ENCODE results near the gene STARD3.

STARD3 gene

GRCh38 chr17:39677072-39677471, 40.1 kb downstream of the STARD3 start:
- Histone ChIP-seq H3K4me1 (ENCODE audit: control insufficient read depth in 1 of 2, insufficient read depth in 1 of 2, low read depth in 1 of 2, low read length in 1 of 2) (no peaks in the 10 kb centered on the region), H3K9me3 (no peaks in the 10 kb centered on the region), H3K27me3 (peaks cover 12% of the 10 kb centered on the region), H3K36me3 (no peaks in the 10 kb centered on the region), H3K27ac (no peak overlapping the region), H3K4me3 (ENCODE audit: low read depth in 1 of 2, low read length in 1 of 2) (no peak overlapping the region)
- no peak for TF ChIP-seq CTCF (IDR thresholded peaks at IDR 0.05)

GRCh38 chr17:39677542-39678339, 40.8 kb downstream of the STARD3 start:
- Histone ChIP-seq H3K4me1 (ENCODE audit: control insufficient read depth in 1 of 2, insufficient read depth in 1 of 2, low read depth in 1 of 2, low read length in 1 of 2) (no peaks in the 10 kb centered on the region), H3K9me3 (no peaks in the 10 kb centered on the region), H3K27ac (no peak overlapping the region), H3K27me3 (peaks cover 6% of the 10 kb centered on the region), H3K4me3 (ENCODE audit: low read depth in 1 of 2, low read length in 1 of 2) (no peak overlapping the region), H3K36me3 (no peaks in the 10 kb centered on the region)
- TF ChIP-seq CTCF (IDR thresholded peaks at IDR 0.05): no peak

DNA sequence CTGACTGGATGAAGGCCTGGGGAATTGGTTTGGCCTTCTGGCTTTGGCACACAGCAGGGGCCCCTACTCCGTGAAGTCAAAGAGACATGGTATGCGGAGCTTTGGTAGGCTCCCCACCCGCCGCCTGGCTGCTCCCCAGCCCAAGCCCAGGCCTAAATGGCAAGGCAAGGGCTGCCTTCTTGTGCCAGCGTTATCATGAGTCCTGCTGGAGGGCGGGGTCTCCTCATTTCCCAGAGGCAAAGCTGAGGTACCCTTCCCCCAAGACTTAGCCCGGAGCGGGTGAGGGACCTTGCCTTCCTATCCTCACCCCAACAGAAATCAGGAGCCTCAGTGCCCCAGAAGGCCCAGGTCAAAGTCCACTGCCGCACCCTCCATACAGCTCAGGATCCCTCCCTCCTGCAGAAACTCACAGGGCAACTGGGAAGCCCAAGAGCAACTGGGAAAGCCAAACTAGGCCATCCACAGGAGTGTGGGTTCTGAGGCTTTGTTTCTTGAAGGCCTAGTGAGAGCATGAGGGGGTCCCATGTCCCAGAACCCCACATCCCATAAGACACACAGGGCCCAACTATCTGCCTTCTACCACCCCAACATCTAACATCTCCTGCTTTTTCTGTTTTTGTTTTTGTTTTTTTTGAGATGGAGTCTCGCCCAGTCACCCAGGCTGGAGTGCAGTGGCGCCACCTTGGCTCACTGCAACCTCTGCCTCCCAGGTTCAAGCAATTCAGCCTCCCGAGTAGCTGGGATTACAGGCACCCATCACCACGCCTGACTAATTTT, 41.6 kb downstream of the STARD3 start:
- Histone ChIP-seq H3K27ac (no peak overlapping the region), H3K4me1 (ENCODE audit: control insufficient read depth in 1 of 2, insufficient read depth in 1 of 2, low read depth in 1 of 2, low read length in 1 of 2) (no peaks in the 10 kb centered on the region), H3K4me3 (ENCODE audit: low read depth in 1 of 2, low read length in 1 of 2) (no peak overlapping the region), H3K27me3 (no peaks in the 10 kb centered on the region), H3K9me3 (no peaks in the 10 kb centered on the region), H3K36me3 (no peaks in the 10 kb centered on the region)
- no peak for TF ChIP-seq CTCF (IDR thresholded peaks at IDR 0.05)

DNA sequence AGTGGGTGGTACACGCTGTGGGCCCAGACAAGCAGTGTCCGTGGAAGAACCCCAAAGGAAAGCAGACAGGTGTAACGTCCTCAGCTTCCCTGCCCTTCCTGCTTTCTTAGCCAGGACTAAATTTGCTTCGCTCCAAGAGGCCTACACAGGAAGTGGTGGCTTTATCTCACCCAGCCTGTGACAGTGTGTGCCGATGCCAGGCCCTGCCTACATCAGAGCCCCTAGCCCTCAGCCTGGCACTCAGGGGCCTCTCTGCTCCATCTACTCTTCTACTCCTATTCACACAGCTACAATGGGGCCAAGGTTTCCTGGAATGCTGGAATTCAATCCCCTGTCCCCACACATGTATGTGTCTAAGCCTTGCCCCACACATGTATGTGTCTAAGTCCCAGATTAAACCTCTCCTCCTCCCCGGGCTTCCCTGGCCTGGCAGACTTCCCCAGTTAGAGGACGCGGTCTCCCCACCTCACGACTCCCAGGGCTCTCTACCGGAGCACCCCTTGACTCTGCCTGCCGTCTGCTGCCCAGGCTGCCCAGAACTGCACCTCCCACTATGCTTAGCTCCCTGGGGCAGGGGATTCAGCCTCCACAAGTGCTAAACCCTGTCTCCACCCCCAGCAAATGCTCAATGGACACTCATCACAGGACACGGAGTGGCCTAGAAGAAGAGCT, 42.7 kb downstream of the STARD3 start:
- Histone ChIP-seq H3K4me3 (ENCODE audit: low read depth in 1 of 2, low read length in 1 of 2) (no peak overlapping the region), H3K27me3 (no peaks in the 10 kb centered on the region), H3K36me3 (no peaks in the 10 kb centered on the region), H3K27ac (no peak overlapping the region), H3K4me1 (ENCODE audit: control insufficient read depth in 1 of 2, insufficient read depth in 1 of 2, low read depth in 1 of 2, low read length in 1 of 2) (no peaks in the 10 kb centered on the region), H3K9me3 (no peaks in the 10 kb centered on the region)
- no peak for TF ChIP-seq CTCF (IDR thresholded peaks at IDR 0.05)

DNA sequence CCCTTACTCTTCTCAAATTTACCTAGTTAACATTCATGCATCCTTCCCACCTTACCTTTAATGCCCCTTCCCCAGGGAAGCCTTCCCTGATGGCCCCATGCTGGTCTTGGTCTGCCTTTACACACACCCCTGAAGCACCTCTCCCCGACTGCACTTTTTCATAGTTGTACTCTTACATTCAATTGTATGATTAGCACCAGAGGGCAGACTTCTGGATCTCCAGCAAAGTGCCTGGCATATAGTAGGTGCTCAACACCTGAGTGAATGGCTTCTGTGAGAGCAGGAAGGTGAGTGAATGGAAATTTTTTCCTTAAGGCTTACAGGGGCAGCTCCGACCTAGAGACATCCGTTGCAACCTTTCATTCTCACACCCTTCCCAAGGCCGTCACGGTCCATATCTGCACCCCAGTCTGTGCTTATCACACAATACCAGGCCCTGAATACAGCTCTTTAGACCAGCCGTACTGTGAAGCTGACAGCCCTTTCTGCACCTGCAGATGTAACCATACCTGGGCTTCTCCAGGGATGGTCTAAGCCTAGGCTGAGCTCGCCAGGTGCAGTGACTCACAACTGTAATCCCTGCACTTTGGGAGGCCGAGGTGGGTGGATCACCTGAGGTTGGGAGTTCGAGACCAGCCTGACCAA, 46.5 kb downstream of the STARD3 start:
- peaks cover 4 to 8% of the 10 kb centered on the region in 2 experiments for H3K4me1 ChIP-seq (ENCODE audit: control insufficient read depth in 1 of 2, insufficient read depth in 1 of 2, low read depth in 1 of 2, low read length in 1 of 2)
- no peak for TF ChIP-seq CTCF (IDR thresholded peaks at IDR 0.05)
- no peaks in the 10 kb centered on the region for H3K36me3 ChIP-seq
- no peak overlapping the region for H3K27ac ChIP-seq
- H3K4me3 ChIP-seq (ENCODE audit: low read depth in 1 of 2, low read length in 1 of 2): no peak overlapping the region
- H3K27me3 ChIP-seq: no peaks in the 10 kb centered on the region
- H3K9me3 ChIP-seq: no peaks in the 10 kb centered on the region
